HCT116 (cell line): ENCODE measurements around the gene FCN1. TPM values are rescaled to one million over a fixed set of nuclear protein-coding genes. Genes with fewer than 3 reads are reported as not detected.

Source experiments
- ATAC-seq: fragments of 200-7000 bp; cut with Tn5 transposase; 2 replicates; pipeline ENCODE4 v1.9.1; 2020; ENCODE audit warnings: mild to moderate bottlenecking, moderate library complexity
- BruUV-seq: library from RNA; stranded (reverse); fragments of 400-500 nt; replicated peaks from 2 replicates; lab custom pipeline; 2021; lab: Mats Ljungman, UMichigan
- CTCF ChIA-PET: fragments of 300-600 bp; sonication (Branson Sonifier 250); formaldehyde crosslinking; loops from one replicate; lab custom pipeline; 2021; ENCODE audit warnings: antibody characterized with exemption; lab: Charles Lee
- POLR2A ChIA-PET: fragments of 300-600, 350-600 bp; sonication (Branson Sonifier 250); formaldehyde crosslinking; loops from one replicate; lab custom pipeline; 2021; ENCODE audit warnings: antibody characterized with exemption; lab: Charles Lee
- RAD21 ChIA-PET, 2 experiments: fragments of 300-600 bp; sonication (Branson Sonifier 250); formaldehyde crosslinking; loops; one replicate each; lab custom pipeline; 2023; ENCODE audit warnings: low total read pairs in 2 of 2; ENCODE audit not compliant: uncharacterized antibody in 2 of 2, unreplicated experiment in 2 of 2, low non-redundant PET in 1 of 2; lab: Charles Lee
- DNase-seq: peaks from one replicate; pipeline ENCODE4 v3.0.0-alpha.2; 2010; ENCODE audit warnings: low read depth, low spot score
- H2AFZ ChIP-seq: fragments of 200-600 bp; shearing (Covaris generic), sonication (generic); 2 replicates; pipeline ENCODE4 v1.6.1; 2017; ENCODE audit warnings: low read depth, mixed run types, mixed read lengths, antibody characterized with exemption, low read length; ENCODE audit not compliant: poor library complexity, severe bottlenecking
- H3K27ac ChIP-seq: 2 replicates; pipeline ENCODE4 v1.5.1; 2012; ENCODE audit warnings: low read depth, low read length
- H3K27me3 ChIP-seq: fragments of 200-600 bp; sonication (generic); 2 replicates; pipeline ENCODE4 v1.6.1; 2016; ENCODE audit warnings: mixed run types, low read length, mixed read lengths; ENCODE audit not compliant: insufficient read depth
- H3K36me3 ChIP-seq, 2 experiments: fragments of 200-500 bp in 1 of 2; fragments of 200-600 bp in 1 of 2; sonication (Bioruptor generic) in 1 of 2; sonication (generic) in 1 of 2; 2 replicates each; pipeline versions ENCODE4 v1.5.1 to v1.6.1; 2014 to 2016; ENCODE audit warnings: low read length in 2 of 2, inconsistent platforms in 1 of 2, mixed read lengths in 1 of 2, mixed run types in 1 of 2; ENCODE audit not compliant: insufficient read depth in 2 of 2, control insufficient read depth in 1 of 2
- H3K4me1 ChIP-seq, 2 experiments: fragments of 200-600 bp in 1 of 2; sonication (generic) in 1 of 2; 2 replicates each; pipeline versions ENCODE4 v1.5.1 to v1.6.1; 2012 to 2017; ENCODE audit warnings: low read length in 2 of 2, inconsistent platforms in 1 of 2, mild to moderate bottlenecking in 1 of 2, mixed read lengths in 1 of 2, mixed run types in 1 of 2, moderate library complexity in 1 of 2; ENCODE audit not compliant: insufficient read depth in 2 of 2, control insufficient read depth in 1 of 2
- H3K4me2 ChIP-seq: fragments of 200-600 bp; sonication (generic); 2 replicates; pipeline ENCODE4 v1.6.1; 2017; ENCODE audit warnings: mixed run types, low read length, mixed read lengths
- H3K4me3 ChIP-seq, 2 experiments: fragments of 200-600 bp in 1 of 2; sonication (generic) in 1 of 2; replicated peaks in 1 of 2; 2 replicates each; pipeline ENCODE4 v1.5.1; 2011 to 2016; ENCODE audit warnings: low read length in 2 of 2, control low read depth in 1 of 2, low read depth in 1 of 2, mild to moderate bottlenecking in 1 of 2, mixed read lengths in 1 of 2, mixed run types in 1 of 2
- H3K79me2 ChIP-seq: fragments of 200-600 bp; sonication (generic); 2 replicates; pipeline ENCODE4 v1.6.1; 2017; ENCODE audit warnings: mild to moderate bottlenecking, mixed run types, low read length, moderate library complexity, mixed read lengths; ENCODE audit not compliant: insufficient read depth
- H3K9ac ChIP-seq: fragments of 200-600 bp; sonication (generic); 2 replicates; pipeline ENCODE4 v1.6.1; 2016; ENCODE audit warnings: low read length, mixed read lengths
- H3K9me2 ChIP-seq: fragments of 200-600 bp; sonication (generic), shearing (Covaris generic); 2 replicates; pipeline ENCODE4 v1.6.1; 2017; ENCODE audit warnings: mixed run types, mild to moderate bottlenecking, moderate library complexity; ENCODE audit not compliant: insufficient read depth
- H3K9me3 ChIP-seq, 2 experiments: fragments of 200-500 bp in 1 of 2; fragments of 200-600 bp in 1 of 2; sonication (Bioruptor generic) in 1 of 2; sonication (generic) in 1 of 2; 2 replicates each; pipeline ENCODE4 v1.6.1; 2014 to 2017; ENCODE audit warnings: low read length in 2 of 2, mixed read lengths in 2 of 2, inconsistent platforms in 1 of 2, low read depth in 1 of 2, mild to moderate bottlenecking in 1 of 2, mixed run types in 1 of 2, moderate library complexity in 1 of 2; ENCODE audit not compliant: control insufficient read depth in 1 of 2, insufficient read depth in 1 of 2
- H4K20me1 ChIP-seq: fragments of 200-600 bp; sonication (generic), shearing (Covaris generic); 2 replicates; pipeline ENCODE4 v1.6.1; 2017; ENCODE audit warnings: mixed run types, mild to moderate bottlenecking, moderate library complexity; ENCODE audit not compliant: insufficient read depth
- ATF3 ChIP-seq: IDR thresholded peaks from 2 replicates; pipeline ENCODE4 v1.6.1; 2012
- CBX3 ChIP-seq: IDR thresholded peaks from 2 replicates; pipeline ENCODE4 v1.6.1; 2012; ENCODE audit warnings: low read depth
- CEBPB ChIP-seq: IDR thresholded peaks from 2 replicates; pipeline ENCODE4 v1.6.1; 2012; ENCODE audit warnings: low read depth
- CTCF ChIP-seq, 3 experiments: fragments of 200-600 bp in 1 of 3; sonication (generic) in 1 of 3; IDR thresholded peaks in 2 of 3; conservative IDR thresholded peaks in 1 of 3; 2 replicates each; pipeline ENCODE4 v1.5.1; 2012 to 2017; ENCODE audit warnings: low read depth in 2 of 3, low read length in 2 of 3, antibody characterized with exemption in 1 of 3, borderline replicate concordance in 1 of 3, control low read depth in 1 of 3, mild to moderate bottlenecking in 1 of 3, mixed read lengths in 1 of 3, mixed run types in 1 of 3, moderate library complexity in 1 of 3; ENCODE audit not compliant: insufficient read depth in 1 of 3
- EZH2 ChIP-seq: fragments of 200-600 bp; sonication (generic); IDR thresholded peaks from 2 replicates; pipeline ENCODE4 v1.6.1; 2017; ENCODE audit warnings: antibody characterized with exemption, mixed run types
- FOSL1 ChIP-seq: IDR thresholded peaks from 2 replicates; pipeline ENCODE4 v1.6.1; 2012; ENCODE audit warnings: low read depth
- JUND ChIP-seq: IDR thresholded peaks from 2 replicates; pipeline ENCODE4 v1.6.1; 2012
- MAX ChIP-seq: IDR thresholded peaks from 2 replicates; pipeline ENCODE4 v1.6.1; 2012
- POLR2A ChIP-seq: IDR thresholded peaks from 2 replicates; pipeline ENCODE4 v1.7.0; 2011; ENCODE audit warnings: borderline replicate concordance; ENCODE audit not compliant: insufficient read depth, insufficient read length; ENCODE audit errors: extremely low read depth
- POLR2AphosphoS5 ChIP-seq: IDR thresholded peaks from 2 replicates; pipeline ENCODE4 v1.6.1; 2011; ENCODE audit warnings: mild to moderate bottlenecking, low read depth, low read length, moderate library complexity
- RAD21 ChIP-seq: IDR thresholded peaks from 2 replicates; pipeline ENCODE4 v1.6.1; 2012; ENCODE audit warnings: low read depth, mild to moderate bottlenecking
- SP1 ChIP-seq: IDR thresholded peaks from 2 replicates; pipeline ENCODE4 v1.6.1; 2012; ENCODE audit warnings: low read depth
- SRF ChIP-seq: IDR thresholded peaks from 2 replicates; pipeline ENCODE4 v1.6.1; 2012; ENCODE audit warnings: low read depth
- TCF7L2 ChIP-seq: IDR thresholded peaks from 2 replicates; pipeline ENCODE4 v1.7.0; 2011; ENCODE audit warnings: borderline replicate concordance, inconsistent platforms; ENCODE audit not compliant: insufficient read depth, insufficient read length; ENCODE audit errors: extremely low read depth
- YY1 ChIP-seq: IDR thresholded peaks from 2 replicates; pipeline ENCODE4 v1.6.1; 2011; ENCODE audit warnings: low read length, low read depth, moderate library complexity, mild to moderate bottlenecking; ENCODE audit not compliant: insufficient replicate concordance; ENCODE audit errors: extremely low read depth
- ZBTB33 ChIP-seq: IDR thresholded peaks from 2 replicates; pipeline ENCODE4 v1.6.1; 2011; ENCODE audit warnings: mild to moderate bottlenecking, low read length, moderate library complexity; ENCODE audit not compliant: insufficient replicate concordance; ENCODE audit errors: extremely low read depth
- ZFX ChIP-seq: fragments of 450-650 bp; IDR thresholded peaks from 2 replicates; pipeline ENCODE4 v1.6.1; 2017
- ZNF274 ChIP-seq: fragments of 200-500 bp; sonication (Bioruptor generic); IDR thresholded peaks from 2 replicates; pipeline ENCODE4 v1.6.1; 2014; ENCODE audit warnings: mild to moderate bottlenecking, low read depth, low read length, inconsistent platforms
- intact Hi-C: fragments of 100-400 bp; cut with micrococcal nuclease; formaldehyde crosslinking; loops from 2 replicates; pipeline ENCODE4 v1.10.0; 2022
- total RNA-seq: library from RNA; stranded (reverse); gene quantifications from one replicate; pipeline ENCODE4 v1.2.1, GENCODE V29; 2021; ENCODE audit not compliant: unreplicated experiment

FCN1 gene
- total RNA-seq, 1 experiment from 2014 or later = not detected

GRCh38 chr9:134886413-134886913, 31.2 kb downstream of the FCN1 start (continued):
- TF ChIP-seq ZBTB33 (no peak), JUND (no peak), ZFX (no peak), YY1 (no peak), TCF7L2 (no peak), CEBPB (no peak), POLR2AphosphoS5 (no peak), SP1 (no peak), POLR2A (no peak), FOSL1 (no peak), ZNF274 (no peak), SRF (no peak)

GRCh38 chr9:134885679-134886412, 31.9 kb downstream of the FCN1 start:
- Histone ChIP-seq H3K9me3 (no peaks in the 10 kb centered on the region), H3K27me3 (no peaks in the 10 kb centered on the region), H3K9ac (no peak overlapping the region), H3K4me1 (no peaks in the 10 kb centered on the region), H3K27ac (no peak overlapping the region), H3K79me2 (no peaks in the 10 kb centered on the region), H4K20me1 (no peaks in the 10 kb centered on the region), H3K36me3 (no peaks in the 10 kb centered on the region), H3K4me2 (no peak overlapping the region), H3K4me3 (no peak overlapping the region), H3K9me2 (no peaks in the 10 kb centered on the region), H2AFZ (no peak overlapping the region)
- CTCF ChIA-PET = no interaction called here
- intact Hi-C loops = no loop called here
- TF ChIP-seq CTCF (IDR thresholded peaks at IDR 0.05 in 2 of 3, conservative IDR thresholded peaks at IDR 0.05 in 1 of 3; ENCODE audit: borderline replicate concordance in 1 of 3, insufficient read depth in 1 of 3, low read depth in 2 of 3, low read length in 2 of 3) = no peak
- TF ChIP-seq ZNF274 = no peak
- TF ChIP-seq EZH2 = no peak
- no peak for TF ChIP-seq CEBPB
- TF ChIP-seq CBX3 = no peak
- no peak for TF ChIP-seq MAX
- TF ChIP-seq TCF7L2 = no peak
- no peak for TF ChIP-seq RAD21
- TF ChIP-seq ZBTB33 = no peak
- no peak for TF ChIP-seq JUND
- TF ChIP-seq SP1 = no peak
- TF ChIP-seq ATF3 = no peak
- TF ChIP-seq FOSL1 = no peak
- TF ChIP-seq POLR2AphosphoS5 = no peak
- POLR2A ChIA-PET = no interaction called here
- RAD21 ChIA-PET = no interaction called here
- no peak for ATAC-seq
- no TSS peak for BruUV-seq
- no peak for DNase-seq
